ENCODE measurements around the gene FOXK2.

DNA sequence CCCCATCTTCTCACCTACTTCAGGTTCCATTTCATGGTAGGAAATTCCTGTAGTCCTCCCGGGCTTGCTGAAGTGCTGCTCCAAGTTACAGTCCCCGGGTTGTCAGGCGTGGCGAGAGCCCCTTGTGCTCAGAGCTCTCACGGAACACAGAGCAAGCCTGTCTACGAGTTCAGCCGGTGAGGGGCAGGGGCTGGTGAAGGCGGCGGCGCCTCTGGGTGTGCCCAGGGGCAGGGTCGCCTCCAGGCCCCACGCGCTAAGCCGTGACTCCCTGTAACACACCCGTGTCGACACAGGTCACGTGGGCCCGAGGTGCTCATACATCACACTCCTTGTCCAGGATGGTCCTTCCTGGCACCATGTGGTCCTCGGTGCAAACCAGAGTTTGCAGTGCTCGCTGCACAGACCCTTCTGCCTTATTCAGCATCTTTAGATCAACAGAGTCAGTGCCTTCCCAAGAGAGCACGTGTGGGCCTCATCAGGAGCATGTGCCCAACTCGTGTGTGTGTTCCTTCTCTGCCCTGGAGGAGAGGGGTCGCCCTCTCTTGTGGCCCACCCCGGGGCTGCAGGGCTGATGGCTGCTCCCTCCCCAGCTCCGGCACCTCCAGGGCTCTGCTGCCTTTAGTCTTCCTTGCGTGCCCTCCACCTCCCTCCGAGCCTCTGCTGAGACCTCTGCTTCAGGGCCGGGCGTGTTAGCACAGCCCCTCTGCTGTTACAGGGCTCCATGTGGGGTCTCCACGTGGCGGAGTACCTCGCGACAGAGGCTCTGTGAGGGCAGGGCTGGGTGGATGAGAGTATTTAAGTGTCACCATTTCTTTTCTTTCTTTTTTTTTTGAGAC is 77.5 kb downstream of the FOXK2 start:
- TF ChIP-seq POLR2A (IDR thresholded peaks at IDR 0.05) (no peak), POLR2AphosphoS5 (IDR thresholded peaks at IDR 0.05) (no peak), CTCF (IDR thresholded peaks at IDR 0.05) (no peak)

Data from breast epithelium (tissue), 3 donors.